ENCODE results near the gene TP53I13. TPM values are rescaled to one million over a fixed set of nuclear protein-coding genes. Genes with fewer than 3 reads are reported as not detected.

The TP53I13 gene
- total RNA-seq, 1 donor from 2014 or later: 51.9 TPM

DNA sequence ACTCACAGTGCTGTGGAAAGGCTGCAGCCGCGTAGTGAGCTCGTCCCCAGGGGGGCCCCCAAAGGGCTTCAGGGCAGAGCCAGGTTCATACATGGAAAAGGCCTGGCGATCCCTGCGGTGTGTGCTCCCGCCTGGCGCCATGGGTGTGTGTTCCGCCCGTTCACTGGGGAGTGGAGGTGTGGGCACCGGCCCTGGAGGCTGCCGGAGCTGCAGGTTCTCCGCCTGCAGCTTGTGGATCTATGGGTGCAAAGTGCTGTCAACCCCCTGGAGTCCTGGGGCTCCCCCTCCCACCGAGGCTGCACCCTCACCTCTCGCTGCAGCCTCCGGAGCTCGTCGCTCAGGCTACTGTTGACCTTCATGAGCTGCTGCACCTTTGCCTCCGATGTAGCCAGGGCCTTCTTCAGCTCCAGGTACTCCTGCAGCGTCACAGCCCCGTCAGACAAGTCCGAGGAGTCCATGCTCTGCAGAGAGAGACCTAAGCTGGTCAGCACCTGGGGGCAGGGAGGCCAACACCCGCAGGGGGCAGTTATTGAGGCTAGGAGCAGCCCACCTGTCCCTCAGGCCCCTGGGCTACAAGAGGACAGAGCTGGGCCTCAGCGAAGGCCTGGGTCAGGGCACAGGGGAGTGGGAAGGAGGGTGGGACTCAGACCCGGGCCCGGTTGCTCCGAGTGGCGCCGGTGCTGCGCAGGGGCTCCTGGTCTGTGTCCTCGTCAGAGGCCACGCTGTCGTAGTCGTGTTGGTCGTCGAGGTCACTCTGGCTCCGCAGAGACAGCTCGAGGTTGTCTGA, 7.9 kb downstream of the TP53I13 start:
- Histone ChIP-seq H3K27ac (no peak overlapping the region), H3K4me3 (no peak overlapping the region), H3K9me3 (no peaks in the 10 kb centered on the region), H3K36me3 (peaks cover 57% of the 10 kb centered on the region), H3K27me3 (no peaks in the 10 kb centered on the region), H3K4me1 (peaks cover 8% of the 10 kb centered on the region)
- no peak for ATAC-seq
- TF ChIP-seq, protein P1, sequence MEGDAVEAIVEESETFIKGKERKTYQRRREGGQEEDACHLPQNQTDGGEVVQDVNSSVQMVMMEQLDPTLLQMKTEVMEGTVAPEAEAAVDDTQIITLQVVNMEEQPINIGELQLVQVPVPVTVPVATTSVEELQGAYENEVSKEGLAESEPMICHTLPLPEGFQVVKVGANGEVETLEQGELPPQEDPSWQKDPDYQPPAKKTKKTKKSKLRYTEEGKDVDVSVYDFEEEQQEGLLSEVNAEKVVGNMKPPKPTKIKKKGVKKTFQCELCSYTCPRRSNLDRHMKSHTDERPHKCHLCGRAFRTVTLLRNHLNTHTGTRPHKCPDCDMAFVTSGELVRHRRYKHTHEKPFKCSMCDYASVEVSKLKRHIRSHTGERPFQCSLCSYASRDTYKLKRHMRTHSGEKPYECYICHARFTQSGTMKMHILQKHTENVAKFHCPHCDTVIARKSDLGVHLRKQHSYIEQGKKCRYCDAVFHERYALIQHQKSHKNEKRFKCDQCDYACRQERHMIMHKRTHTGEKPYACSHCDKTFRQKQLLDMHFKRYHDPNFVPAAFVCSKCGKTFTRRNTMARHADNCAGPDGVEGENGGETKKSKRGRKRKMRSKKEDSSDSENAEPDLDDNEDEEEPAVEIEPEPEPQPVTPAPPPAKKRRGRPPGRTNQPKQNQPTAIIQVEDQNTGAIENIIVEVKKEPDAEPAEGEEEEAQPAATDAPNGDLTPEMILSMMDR (IDR thresholded peaks at IDR 0.05): no peak
- intact Hi-C loops (cut with DNase I): no loop called here
- DNase-seq: no peak

DNA sequence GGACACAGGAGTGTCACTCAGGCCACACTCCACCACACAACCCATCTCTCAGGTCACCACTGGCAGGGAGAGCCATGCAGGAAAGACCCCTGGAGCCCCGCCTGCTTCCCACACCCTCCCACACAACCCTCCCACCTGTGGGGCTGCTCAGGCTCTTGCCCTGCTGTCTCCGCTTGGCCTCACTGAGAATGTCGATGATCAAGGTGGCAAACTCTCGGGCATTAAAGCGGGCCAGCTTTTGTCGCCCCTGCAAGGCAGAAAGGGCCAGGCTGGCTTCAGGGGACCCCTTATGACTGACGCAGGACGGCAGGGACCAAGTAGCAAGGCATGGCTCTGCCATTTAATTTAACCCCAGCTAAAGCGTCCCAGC, 8.5 kb downstream of the TP53I13 start:
- H3K27ac ChIP-seq: no peak overlapping the region
- peaks cover 8% of the 10 kb centered on the region for H3K4me1 ChIP-seq
- ATAC-seq (no peak), DNase-seq (no peak)
- H3K9me3 ChIP-seq: no peaks in the 10 kb centered on the region
- H3K36me3 ChIP-seq: peaks cover 61% of the 10 kb centered on the region
- intact Hi-C loops (cut with DNase I): no loop called here
- no peak overlapping the region for H3K4me3 ChIP-seq
- TF ChIP-seq, protein P1 (IDR thresholded peaks at IDR 0.05): no peak
- H3K27me3 ChIP-seq: no peaks in the 10 kb centered on the region

DNA sequence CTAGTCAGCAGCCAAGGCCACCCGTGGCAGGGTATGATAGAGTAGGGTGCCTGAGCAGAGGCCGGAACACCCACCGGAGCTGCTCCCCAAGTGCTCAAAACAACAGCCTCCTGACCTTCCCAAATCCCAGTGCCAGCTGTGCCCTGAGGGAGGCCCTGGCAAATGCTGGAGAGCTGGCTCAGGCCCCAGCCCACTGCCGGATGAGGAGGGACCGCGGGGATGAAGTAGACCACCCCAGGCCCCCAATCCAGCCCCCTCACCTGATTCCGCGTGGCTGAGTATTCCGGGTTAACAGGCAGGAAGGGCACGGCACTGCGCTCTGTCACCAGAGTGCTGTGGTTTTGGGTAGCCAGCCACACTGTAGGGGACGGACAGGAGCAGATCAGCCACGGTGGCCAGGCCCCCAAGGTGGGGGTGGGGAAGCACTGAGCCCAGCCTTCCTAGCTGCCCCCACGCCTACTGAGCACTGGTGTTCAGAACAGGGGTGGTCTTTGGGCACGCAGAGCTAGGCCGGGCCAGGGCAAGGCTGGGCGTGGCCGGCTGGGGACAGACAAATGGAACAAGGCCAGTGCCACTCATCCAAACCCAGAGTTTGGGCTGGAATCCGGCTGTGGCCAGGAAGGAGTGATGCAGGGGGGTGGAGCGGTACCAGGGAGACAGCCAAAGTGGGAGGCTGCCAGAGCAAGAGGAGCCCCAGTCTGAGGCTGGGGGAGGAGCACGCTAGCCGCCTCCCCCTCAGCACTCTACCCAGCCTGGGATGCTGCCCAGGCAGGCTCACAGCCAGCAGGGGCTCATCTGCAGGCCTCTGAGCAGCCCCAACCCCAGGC, 9.1 kb downstream of the TP53I13 start:
- TF ChIP-seq, protein P1 (IDR thresholded peaks at IDR 0.05): no peak
- DNase-seq (no peak), ATAC-seq (no peak)
- no peak overlapping the region for H3K4me3 ChIP-seq
- peaks cover 68% of the 10 kb centered on the region for H3K36me3 ChIP-seq
- no peak overlapping the region for H3K27ac ChIP-seq
- no peaks in the 10 kb centered on the region for H3K9me3 ChIP-seq
- H3K27me3 ChIP-seq: no peaks in the 10 kb centered on the region
- peaks cover 8% of the 10 kb centered on the region for H3K4me1 ChIP-seq
- intact Hi-C loops (cut with DNase I): no loop called here

GRCh38 chr17:29578626-29579485, 10.4 kb downstream of the TP53I13 start:
- Histone ChIP-seq H3K4me1 (peaks cover 5% of the 10 kb centered on the region), H3K9me3 (no peaks in the 10 kb centered on the region), H3K27ac (no peak overlapping the region), H3K27me3 (no peaks in the 10 kb centered on the region), H3K36me3 (peaks cover 69% of the 10 kb centered on the region), H3K4me3 (no peak overlapping the region)
- TF ChIP-seq, protein P1 (IDR thresholded peaks at IDR 0.05): no peak
- DNase-seq (no peak), ATAC-seq (no peak)
- intact Hi-C loops (cut with DNase I): no loop called here

Data from upper lobe of right lung (tissue), 1 donor.